Body of pancreas (tissue), 4 donors: Measurements from ENCODE around the gene CC2D2B.

Experiments used
- CTCF ChIP-seq, 7 experiments: fragments of 450-650 bp in 4 of 7; fragments of 200-600 bp in 3 of 7; sonication (generic) in 3 of 7; IDR thresholded peaks; one replicate each; pipeline ENCODE4 v1.5.1; 2016 to 2019; ENCODE audit warnings: antibody characterized with exemption in 7 of 7
- POLR2A ChIP-seq, 3 donors: fragments of 450-650 bp; IDR thresholded peaks; one replicate each; pipeline ENCODE4 v1.6.1; 2016; ENCODE audit warnings: antibody characterized with exemption in 3 of 3, mild to moderate bottlenecking in 2 of 3

GRCh38 chr10:96017191-96017687 is 109.5 kb downstream of the CC2D2B start:
- TF ChIP-seq POLR2A (IDR thresholded peaks at IDR 0.05) (no peak), CTCF (IDR thresholded peaks at IDR 0.05) (peak; percentile 45 to 83 (median 77))
